Activated CD4-positive, alpha-beta T cell treated with anti-CD3 and anti-CD28 coated beads for 36 hours (primary cell): ENCODE data around the gene PRKAR1B. TPM values are rescaled to one million over a fixed set of nuclear protein-coding genes. Genes with fewer than 3 reads are reported as not detected.
A peak's percentile ranks its signal among the peaks of the same experiment; 100 is the strongest.

ENCODE experiments used
- ATAC-seq: fragments of 200-7000 bp; cut with Tn5 transposase; one replicate; pipeline ENCODE4 v1.10.0; 2021; ENCODE audit warnings: mild to moderate bottlenecking, moderate library complexity
- CTCF ChIA-PET: fragments of 350-600 bp; sonication (Branson Sonifier 250); formaldehyde crosslinking; loops from one replicate; lab custom pipeline; 2021; ENCODE audit warnings: antibody characterized with exemption; lab: Charles Lee
- POLR2A ChIA-PET: fragments of 350-600 bp; sonication (Branson Sonifier 250); formaldehyde crosslinking; loops from one replicate; lab custom pipeline; 2021; ENCODE audit warnings: antibody characterized with exemption, inconsistent platforms; lab: Charles Lee
- DNase-seq: peaks from one replicate; pipeline ENCODE4 v3.0.0-alpha.2; 2020
- H3K27ac Mint-ChIP-seq: one replicate; pipeline ENCODE4 v1.8.0; 2021; ENCODE audit warnings: mixed read lengths
- H3K27me3 Mint-ChIP-seq: one replicate; pipeline ENCODE4 v1.8.0; 2021; ENCODE audit warnings: mixed read lengths
- H3K36me3 Mint-ChIP-seq: one replicate; pipeline ENCODE4 v1.8.0; 2021; ENCODE audit warnings: low read depth, mixed read lengths
- H3K4me1 Mint-ChIP-seq: one replicate; pipeline ENCODE4 v1.8.0; 2021; ENCODE audit warnings: mixed read lengths
- H3K4me3 Mint-ChIP-seq: one replicate; pipeline ENCODE4 v1.8.0; 2021; ENCODE audit warnings: mild to moderate bottlenecking, moderate library complexity, mixed read lengths
- H3K9me3 Mint-ChIP-seq: one replicate; pipeline ENCODE4 v1.8.0; 2021; ENCODE audit warnings: low read depth, mixed read lengths
- intact Hi-C, 2 experiments: fragments of 100-400 bp; cut with DNase I in 1 of 2; cut with micrococcal nuclease in 1 of 2; formaldehyde crosslinking; loops; one replicate each; pipeline versions ENCODE4 v1.14.2 to v1.15.1; 2022 to 2024; cut with DNase I, micrococcal nuclease
- total RNA-seq, 2 experiments: library from RNA; stranded (reverse); gene quantifications; one replicate each; pipeline ENCODE4 v1.2.3, GENCODE V29; 2021

Gene PRKAR1B
- total RNA-seq, 2 experiments from 2014 or later = 37.0 to 41.0 TPM

GRCh38 chr7:527723-528122, 199.4 kb downstream of the PRKAR1B start:
- CTCF ChIA-PET = interaction anchor here (0.6 kb wide), 1 partner anchor 90 kb away, joined by 3 read pairs; no protein-coding TSS in a partner anchor
- Mint-ChIP-seq H3K27ac (no peak overlapping the region), H3K4me1 (peaks cover 6% of the 10 kb centered on the region), H3K27me3 (peaks cover 14% of the 10 kb centered on the region), H3K4me3 (no peak overlapping the region), H3K9me3 (no peaks in the 10 kb centered on the region), H3K36me3 (no peaks in the 10 kb centered on the region)
- no peak for ATAC-seq
- DNase-seq = no peak
- POLR2A ChIA-PET = no interaction called here
- intact Hi-C loops = no loop called here

GRCh38 chr7:526460-527034, 200.5 kb downstream of the PRKAR1B start:
- DNase-seq = no peak
- Mint-ChIP-seq H3K36me3 (no peaks in the 10 kb centered on the region), H3K27me3 (peaks cover 17% of the 10 kb centered on the region), H3K4me1 (peaks cover 5% of the 10 kb centered on the region), H3K9me3 (no peaks in the 10 kb centered on the region), H3K27ac (no peak overlapping the region), H3K4me3 (no peak overlapping the region)
- POLR2A ChIA-PET = no interaction called here
- ATAC-seq = no peak
- intact Hi-C loops = no loop called here
- CTCF ChIA-PET = interaction anchor here (0.6 kb wide), 1 partner anchor 261 kb away, joined by 3 read pairs; no protein-coding TSS in a partner anchor

GRCh38 chr7:525740-526139, 201.3 kb downstream of the PRKAR1B start:
- intact Hi-C loops = no loop called here
- Mint-ChIP-seq H3K36me3 (no peaks in the 10 kb centered on the region), H3K9me3 (no peaks in the 10 kb centered on the region), H3K4me1 (peaks cover 6% of the 10 kb centered on the region), H3K27ac (no peak overlapping the region), H3K27me3 (peaks cover 23% of the 10 kb centered on the region), H3K4me3 (no peak overlapping the region)
- ATAC-seq (no peak), DNase-seq (no peak)
- ChIA-PET POLR2A (no interaction called here), CTCF (interaction anchor here (1.1 kb wide), 1 partner anchor 9 kb away, joined by 3 read pairs; no protein-coding TSS in a partner anchor)

DNA sequence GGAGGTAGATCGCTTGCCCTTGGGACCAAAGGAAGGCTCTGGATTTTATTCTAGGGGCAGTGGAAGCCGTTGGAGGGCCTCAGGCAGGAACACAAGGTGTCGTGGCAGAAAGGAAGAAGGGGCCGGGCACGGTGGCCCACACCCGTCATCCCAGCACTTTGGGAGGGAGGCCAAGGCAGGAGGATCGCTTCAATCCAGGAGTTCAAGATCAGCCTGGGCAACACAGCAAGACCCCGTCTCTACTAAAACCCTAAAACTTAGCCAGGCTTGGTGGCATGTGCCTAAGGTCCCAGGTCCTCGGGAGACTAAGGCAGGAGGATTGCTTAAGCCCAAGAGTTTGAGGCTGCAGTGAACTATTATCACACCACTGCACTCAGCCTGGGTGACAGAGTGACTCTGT, 202.3 kb downstream of the PRKAR1B start:
- peaks cover 22% of the 10 kb centered on the region for H3K27me3 Mint-ChIP-seq
- ATAC-seq (no peak), DNase-seq (no peak)
- POLR2A ChIA-PET = no interaction called here
- H3K36me3 Mint-ChIP-seq = no peaks in the 10 kb centered on the region
- peaks cover 6% of the 10 kb centered on the region for H3K4me1 Mint-ChIP-seq
- no peak overlapping the region for H3K27ac Mint-ChIP-seq
- no peaks in the 10 kb centered on the region for H3K9me3 Mint-ChIP-seq
- CTCF ChIA-PET = interaction anchor here (1.1 kb wide), 1 partner anchor 10 kb away, joined by 3 read pairs; no protein-coding TSS in a partner anchor
- no peak overlapping the region for H3K4me3 Mint-ChIP-seq
- intact Hi-C loops = loop anchor here in 1 of 2 experiments (5.0 kb wide), 1 partner anchor 78 kb away; no protein-coding TSS in a partner anchor

GRCh38 chr7:523347-524336, 203.4 kb downstream of the PRKAR1B start:
- Mint-ChIP-seq H3K27me3 (peaks cover 22% of the 10 kb centered on the region), H3K4me1 (peaks cover 6% of the 10 kb centered on the region), H3K36me3 (no peaks in the 10 kb centered on the region), H3K27ac (no peak overlapping the region), H3K9me3 (no peaks in the 10 kb centered on the region), H3K4me3 (no peak overlapping the region)
- DNase-seq (no peak), ATAC-seq (no peak)
- CTCF ChIA-PET = interaction anchor here (0.6 kb wide), 1 partner anchor 701 kb away, joined by 3 read pairs; no protein-coding TSS in a partner anchor
- intact Hi-C loops = loop anchor here in 1 of 2 experiments (5.0 kb wide), 1 partner anchor 79 kb away; no protein-coding TSS in a partner anchor
- POLR2A ChIA-PET = no interaction called here

DNA sequence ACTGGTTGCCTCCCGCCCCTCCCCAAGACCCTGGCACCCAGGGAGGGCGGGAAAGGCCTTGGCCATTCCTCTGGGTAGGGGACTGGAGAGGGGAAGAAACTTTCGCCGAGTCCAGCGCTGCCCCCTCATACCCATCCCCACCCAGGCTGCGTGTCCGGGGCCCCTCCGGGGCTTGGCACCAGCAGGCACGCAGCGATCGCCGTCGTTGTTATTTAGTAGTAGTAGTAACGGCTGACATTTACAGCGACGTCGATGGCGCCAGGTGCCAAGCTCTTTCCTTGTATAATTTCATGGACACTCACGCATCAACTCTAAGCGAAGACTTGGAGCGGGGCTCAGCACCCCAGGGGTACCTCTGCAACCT, 204.1 kb downstream of the PRKAR1B start:
- ChIA-PET POLR2A (no interaction called here), CTCF (no interaction called here)
- intact Hi-C loops = loop anchor here in 1 of 2 experiments (5.0 kb wide), 1 partner anchor 79 kb away; no protein-coding TSS in a partner anchor
- Mint-ChIP-seq H3K4me3 (no peak overlapping the region), H3K4me1 (peaks cover 9% of the 10 kb centered on the region), H3K27me3 (peaks cover 25% of the 10 kb centered on the region), H3K36me3 (no peaks in the 10 kb centered on the region), H3K9me3 (no peaks in the 10 kb centered on the region), H3K27ac (no peak overlapping the region)
- DNase-seq (no peak), ATAC-seq (no peak)

- H3K4me3 Mint-ChIP-seq = peak overlapping the region; percentile 21
- intact Hi-C loops = loop anchor here in 1 of 2 experiments (5.0 kb wide), 1 partner anchor 80 kb away; no protein-coding TSS in a partner anchor
- peak; percentile 51 for DNase-seq
- no peaks in the 10 kb centered on the region for H3K36me3 Mint-ChIP-seq
- POLR2A ChIA-PET = no interaction called here
- H3K4me1 Mint-ChIP-seq = peaks cover 13% of the 10 kb centered on the region
- no peaks in the 10 kb centered on the region for H3K9me3 Mint-ChIP-seq
- H3K27ac Mint-ChIP-seq = no peak overlapping the region
- no peak for ATAC-seq
- CTCF ChIA-PET = interaction anchor here (0.6 kb wide), 1 partner anchor 521 kb away, joined by 3 read pairs; no protein-coding TSS in a partner anchor
- peaks cover 29% of the 10 kb centered on the region for H3K27me3 Mint-ChIP-seq
These were observed 204.8 kb downstream of the PRKAR1B start for GRCh38 chr7:522071-522950.

DNA sequence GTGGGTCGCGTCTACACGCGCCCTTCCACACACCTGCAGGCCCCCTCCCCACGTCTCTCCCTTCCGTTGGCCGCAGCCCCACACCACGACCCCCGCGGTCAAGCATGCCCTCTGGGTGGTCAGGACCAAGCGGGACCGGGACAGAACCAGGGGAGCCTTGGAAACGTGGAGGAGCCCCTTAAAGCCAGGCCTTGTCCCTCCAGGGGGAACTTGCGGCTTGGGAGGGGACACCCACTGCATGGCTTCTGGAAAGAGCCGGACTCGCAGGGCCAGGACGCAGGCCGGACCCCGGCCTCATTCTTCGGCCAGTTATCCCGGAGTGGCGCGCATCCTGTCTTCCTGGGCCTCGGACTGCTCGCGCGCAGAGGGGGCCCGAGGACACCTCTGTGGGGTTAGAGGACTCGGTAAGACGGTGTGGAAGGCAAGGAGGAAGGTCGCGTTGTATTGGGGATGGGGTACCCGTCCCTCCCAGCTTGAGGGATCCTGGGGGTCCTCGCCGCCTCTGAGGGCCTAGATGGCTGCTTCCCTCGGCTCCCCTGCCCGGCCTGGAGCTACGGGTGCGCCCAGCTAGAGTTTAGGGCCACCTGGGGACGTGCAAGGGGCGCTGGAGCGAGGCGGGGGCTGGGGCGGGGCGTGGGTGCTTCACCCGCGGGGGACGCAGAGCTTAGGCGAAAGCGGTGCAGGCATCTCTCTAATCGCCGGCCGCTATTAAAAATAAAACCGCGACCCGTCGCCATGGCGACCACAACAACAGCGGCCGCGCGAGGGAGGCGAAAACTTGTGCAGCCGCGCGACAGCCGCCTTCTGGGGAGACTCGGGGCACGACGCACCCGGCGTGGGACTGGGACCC, 205.6 kb downstream of the PRKAR1B start:
- peaks cover 13% of the 10 kb centered on the region for H3K4me1 Mint-ChIP-seq
- no peaks in the 10 kb centered on the region for H3K36me3 Mint-ChIP-seq
- DNase-seq = peak; percentile 20
- POLR2A ChIA-PET = no interaction called here
- H3K27ac Mint-ChIP-seq = no peak overlapping the region
- H3K4me3 Mint-ChIP-seq = no peak overlapping the region
- ATAC-seq = no peak
- CTCF ChIA-PET = no interaction called here
- peaks cover 29% of the 10 kb centered on the region for H3K27me3 Mint-ChIP-seq
- intact Hi-C loops = loop anchor here in 1 of 2 experiments (5.0 kb wide), 1 partner anchor 81 kb away; no protein-coding TSS in a partner anchor
- H3K9me3 Mint-ChIP-seq = no peaks in the 10 kb centered on the region

- H3K9me3 Mint-ChIP-seq = no peaks in the 10 kb centered on the region
- intact Hi-C loops = loop anchor here in 1 of 2 experiments (5.0 kb wide), 1 partner anchor 82 kb away; no protein-coding TSS in a partner anchor
- no peak overlapping the region for H3K4me3 Mint-ChIP-seq
- ATAC-seq = no peak
- H3K27ac Mint-ChIP-seq = no peak overlapping the region
- ChIA-PET CTCF (interaction anchor here (0.6 kb wide), 2 partner anchors 44 to 292 kb away, joined by 3 to 4 read pairs; no protein-coding TSS in a partner anchor), POLR2A (no interaction called here)
- H3K36me3 Mint-ChIP-seq = no peaks in the 10 kb centered on the region
- DNase-seq = peak; percentile 26
- peaks cover 13% of the 10 kb centered on the region for H3K4me1 Mint-ChIP-seq
- peaks cover 35% of the 10 kb centered on the region for H3K27me3 Mint-ChIP-seq
These were observed 206.4 kb downstream of the PRKAR1B start for GRCh38 chr7:520503-521161.
